Osteocyte (in vitro differentiated cells): ENCODE data around the gene TMEM61. TPM values are rescaled to one million over a fixed set of nuclear protein-coding genes. Genes with fewer than 3 reads are reported as not detected.

ENCODE experiments used
- DNase-seq: peaks from one replicate; pipeline ENCODE4 v3.0.0; 2021; ENCODE audit warnings: mixed read lengths; ENCODE audit not compliant: unreplicated experiment; ENCODE audit errors: extremely low spot score
- H3K27ac Mint-ChIP-seq: one replicate; pipeline ENCODE4 v1.8.0; 2021; ENCODE audit warnings: mild to moderate bottlenecking, mixed read lengths; ENCODE audit not compliant: unreplicated experiment
- H3K27me3 Mint-ChIP-seq: one replicate; pipeline ENCODE4 v1.8.0; 2021; ENCODE audit warnings: mixed read lengths; ENCODE audit not compliant: unreplicated experiment
- H3K36me3 Mint-ChIP-seq: one replicate; pipeline ENCODE4 v1.8.0; 2021; ENCODE audit warnings: mixed read lengths; ENCODE audit not compliant: unreplicated experiment
- H3K4me1 Mint-ChIP-seq: one replicate; pipeline ENCODE4 v1.8.0; 2021; ENCODE audit warnings: mixed read lengths; ENCODE audit not compliant: unreplicated experiment
- H3K4me3 Mint-ChIP-seq: one replicate; pipeline ENCODE4 v1.8.0; 2021; ENCODE audit warnings: mild to moderate bottlenecking, moderate library complexity, mixed read lengths; ENCODE audit not compliant: unreplicated experiment
- H3K9me3 Mint-ChIP-seq: one replicate; pipeline ENCODE4 v1.8.0; 2021; ENCODE audit warnings: mixed read lengths; ENCODE audit not compliant: unreplicated experiment
- CTCF ChIP-seq: fragments of 200-600 bp; sonication (generic); IDR thresholded peaks from 2 replicates; pipeline ENCODE4 v1.5.0; 2021; ENCODE audit warnings: antibody characterized with exemption, mild to moderate bottlenecking, moderate library complexity
- total RNA-seq: library from RNA; stranded (reverse); gene quantifications from 2 replicates; pipeline ENCODE4 v1.2.1, GENCODE V29; 2021

Gene TMEM61
- total RNA-seq, 1 donor from 2014 or later = not detected

- Mint-ChIP-seq H3K4me3 (no peak overlapping the region), H3K27ac (no peak overlapping the region), H3K36me3 (peaks cover 3% of the 10 kb centered on the region), H3K9me3 (no peaks in the 10 kb centered on the region), H3K27me3 (peaks cover 53% of the 10 kb centered on the region), H3K4me1 (peaks cover 19% of the 10 kb centered on the region)
- TF ChIP-seq CTCF = no peak
- no peak for DNase-seq
Observed at GRCh38 chr1:55041613-55042012, 61.2 kb downstream of the TMEM61 start.

Other genes with a start within 250 kb of the TMEM61 start
- gene PARS2, start 216.1 kb upstream of the TMEM61 start, total RNA-seq = 4.4 and 5.5 TPM in 2 replicates
- gene TTC22, start 179.3 kb upstream of the TMEM61 start, total RNA-seq = not detected in 2 replicates
- gene DHCR24, start 93.4 kb upstream of the TMEM61 start, total RNA-seq = 76.1 and 87.2 TPM in 2 replicates
- not detected in 2 replicates for gene BSND, start 18.3 kb downstream of the TMEM61 start, total RNA-seq
- gene PCSK9, start 58.9 kb downstream of the TMEM61 start, total RNA-seq = 2.2 and 2.3 TPM in 2 replicates
- gene USP24, start 234.7 kb downstream of the TMEM61 start, total RNA-seq = 32.1 and 37.5 TPM in 2 replicates